Dermis lymphatic vessel endothelial cell (primary cell): Measurements from ENCODE around the gene MAN1A2. TPM values are rescaled to one million over a fixed set of nuclear protein-coding genes. Genes with fewer than 3 reads are reported as not detected.

Source experiments
- total RNA-seq: library from RNA; depleted of rRNA; stranded (reverse); fragments of >200 nt; gene quantifications from 2 replicates; pipeline ENCODE4 v1.2.1, GENCODE V29; 2014

Gene MAN1A2
- total RNA-seq = 44.4 and 49.5 TPM in 2 replicates

DNA sequence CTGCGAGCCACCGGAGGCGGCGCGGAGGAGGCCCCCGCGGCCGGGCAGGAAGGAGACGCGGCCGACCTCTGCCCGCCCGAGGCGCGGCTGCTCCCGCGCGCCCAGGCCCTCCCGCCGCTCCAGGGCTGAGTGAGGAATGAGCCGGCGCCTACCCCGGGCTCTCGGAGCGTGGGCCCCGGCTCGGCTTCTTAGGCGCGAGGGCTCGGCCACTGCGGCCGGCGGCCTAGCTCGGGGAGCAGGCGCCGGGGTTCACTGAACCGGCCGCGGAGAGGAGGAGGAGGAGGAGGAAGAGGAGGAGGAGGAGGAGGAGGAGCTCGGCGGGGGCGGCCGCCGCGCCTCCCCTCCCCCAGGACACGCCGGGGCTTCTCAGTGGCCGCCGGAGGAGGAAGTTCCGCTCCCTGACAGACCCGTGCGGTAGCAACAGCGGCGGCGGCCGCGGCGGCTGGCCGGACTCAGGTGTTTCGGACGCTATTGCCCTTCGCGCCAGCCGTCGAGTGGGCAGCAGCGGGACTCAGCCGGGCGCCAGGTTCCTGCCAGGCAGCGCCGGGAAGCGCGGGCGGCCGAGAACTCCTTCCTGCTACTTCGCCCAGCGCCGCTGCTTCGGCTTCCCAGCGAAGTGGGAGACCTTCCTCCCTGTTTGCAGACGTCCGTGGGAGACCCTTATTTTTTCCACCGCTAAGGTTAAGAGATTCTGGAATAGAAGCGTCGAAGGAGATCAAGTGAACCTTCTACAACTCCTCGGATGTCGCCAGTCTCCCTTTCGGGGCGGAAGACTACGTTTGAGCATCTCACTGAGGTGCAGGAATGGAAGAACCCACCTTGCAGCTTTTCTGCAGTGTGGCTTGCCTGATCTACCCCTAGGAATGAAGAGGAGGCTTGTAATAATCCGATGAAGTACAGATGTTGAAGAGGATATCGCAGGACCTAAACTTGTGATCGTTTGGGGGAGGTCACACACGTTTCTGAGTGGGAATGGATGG is at the start of gene MAN1A2:
Gene MAN1A2 (plus strand): TSS at position 404 of the 980 bp plus-strand sequence. CDS start 735 bp downstream, outside the sequence.

Other genes starting within 250 kb of the MAN1A2 start
- 0.98 and 1.3 TPM in 2 replicates for gene TRIM45, start 245.7 kb upstream of the MAN1A2 start, total RNA-seq
- gene VTCN1, start 156.5 kb upstream of the MAN1A2 start, total RNA-seq = not detected in 2 replicates
- 0.69 and 1.7 TPM in 2 replicates for gene TENT5C, start 238.6 kb downstream of the MAN1A2 start, total RNA-seq